ENCODE data around the gene MKS1. TPM values are rescaled to one million over a fixed set of nuclear protein-coding genes. Genes with fewer than 3 reads are reported as not detected.
A peak's percentile ranks its signal among the peaks of the same experiment; 100 is the strongest.

MKS1 gene
- total RNA-seq, 2 experiments from 2014 or later = 4.6 to 6.4 TPM

DNA sequence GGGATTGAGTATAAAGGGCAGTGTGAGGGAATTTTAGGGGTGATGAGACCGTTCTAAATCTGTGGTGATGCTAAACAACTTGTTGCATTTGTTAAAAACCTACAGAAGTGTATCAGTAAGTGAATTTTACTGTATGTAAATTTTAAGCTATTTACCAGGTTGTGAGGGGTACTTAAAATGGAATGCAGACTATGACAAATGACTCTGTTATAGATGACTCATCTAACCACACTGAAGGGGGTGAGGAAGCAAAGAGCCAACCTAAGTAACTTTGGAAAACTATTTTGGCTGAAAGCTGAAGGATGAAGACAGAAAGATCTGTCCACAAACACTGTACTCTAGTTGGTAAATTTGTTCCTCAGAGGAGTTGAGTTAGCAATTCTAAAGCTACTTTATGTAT, 5.3 kb upstream of the MKS1 start:
- Mint-ChIP-seq H3K27me3 (peaks cover 21% of the 10 kb centered on the region), H3K9me3 (no peaks in the 10 kb centered on the region), H3K36me3 (ENCODE audit: low read depth) (peaks cover 2% of the 10 kb centered on the region), H3K4me1 (ENCODE audit: low read depth) (peaks cover 15% of the 10 kb centered on the region), H3K27ac (no peak overlapping the region), H3K4me3 (no peak overlapping the region)
- DNase-seq (no peak), ATAC-seq (ENCODE audit: poor library complexity) (no peak)
- ChIA-PET CTCF (no interaction called here), POLR2A (no interaction called here)
- TF ChIP-seq CTCF (IDR thresholded peaks at IDR 0.05) = no peak
- Histone ChIP-seq H3K27ac (ENCODE audit: low read depth in 1 of 2, low read length in 2 of 2) (no peak overlapping the region), H3K27me3 (ENCODE audit: control insufficient read depth in 1 of 2, insufficient read depth in 2 of 2, low read length in 2 of 2) (peaks cover 0 to 2% of the 10 kb centered on the region in 2 experiments), H3K36me3 (ENCODE audit: insufficient read depth, low read length) (no peaks in the 10 kb centered on the region), H3K4me3 (ENCODE audit: low read length) (no peak overlapping the region), H3K9me3 (ENCODE audit: control insufficient read depth in 1 of 2, insufficient read depth in 1 of 2, low read length in 2 of 2) (no peaks in the 10 kb centered on the region), H3K4me1 (ENCODE audit: insufficient read depth, low read length) (peaks cover 10% of the 10 kb centered on the region)
- intact Hi-C loops (cut with DNase I, micrococcal nuclease) = no loop called here

GRCh38 chr17:58219789-58220183, 731 bp upstream of the MKS1 start:
- no peak for DNase-seq
- Mint-ChIP-seq H3K27me3 (peaks cover 4% of the 10 kb centered on the region), H3K36me3 (ENCODE audit: low read depth) (peaks cover 27% of the 10 kb centered on the region), H3K4me1 (ENCODE audit: low read depth) (peaks cover 25% of the 10 kb centered on the region), H3K9me3 (no peaks in the 10 kb centered on the region), H3K4me3 (peak overlapping the region; percentile 90), H3K27ac (peak overlapping the region; percentile 90)
- intact Hi-C loops (cut with DNase I, micrococcal nuclease) = loop anchor here (1.0 to 5.0 kb wide), 8 partner anchors 29 to 888 kb away; partner anchors contain the start of genes MRPS23 (in 1 of the 2), SRSF1 (in 1 of the 2) and TRIM37 (in 1 of the 2)
- no peaks in the 10 kb centered on the region for H3K27me3 ChIP-seq (ENCODE audit: control insufficient read depth in 1 of 2, insufficient read depth in 2 of 2, low read length in 2 of 2)
- CTCF ChIA-PET = interaction anchor here (1.0 to 1.6 kb wide), 2 partner anchors 73 to 198 kb away, joined by 3 to 4 read pairs; partner anchors contain the start of gene RNF43
- no peak for ATAC-seq (ENCODE audit: poor library complexity)
- POLR2A ChIA-PET = interaction anchor here (0.5 to 1.8 kb wide), 15 partner anchors 19 to 1135 kb away, joined by 3 to 10 read pairs (median 3); partner anchors contain the start of genes AKAP1, HSF5, MRPS23 and SRSF1
- no peaks in the 10 kb centered on the region for H3K36me3 ChIP-seq (ENCODE audit: insufficient read depth, low read length)
- H3K4me3 ChIP-seq (ENCODE audit: low read length) = peak overlapping the region; percentile 88
- TF ChIP-seq CTCF (IDR thresholded peaks at IDR 0.05) = no peak
- peaks cover 16% of the 10 kb centered on the region for H3K4me1 ChIP-seq (ENCODE audit: insufficient read depth, low read length)
- H3K9me3 ChIP-seq (ENCODE audit: control insufficient read depth in 1 of 2, insufficient read depth in 1 of 2, low read length in 2 of 2) = no peaks in the 10 kb centered on the region
- H3K27ac ChIP-seq (ENCODE audit: low read depth in 1 of 2, low read length in 2 of 2) = peak overlapping the region; percentile 48 to 61

DNA sequence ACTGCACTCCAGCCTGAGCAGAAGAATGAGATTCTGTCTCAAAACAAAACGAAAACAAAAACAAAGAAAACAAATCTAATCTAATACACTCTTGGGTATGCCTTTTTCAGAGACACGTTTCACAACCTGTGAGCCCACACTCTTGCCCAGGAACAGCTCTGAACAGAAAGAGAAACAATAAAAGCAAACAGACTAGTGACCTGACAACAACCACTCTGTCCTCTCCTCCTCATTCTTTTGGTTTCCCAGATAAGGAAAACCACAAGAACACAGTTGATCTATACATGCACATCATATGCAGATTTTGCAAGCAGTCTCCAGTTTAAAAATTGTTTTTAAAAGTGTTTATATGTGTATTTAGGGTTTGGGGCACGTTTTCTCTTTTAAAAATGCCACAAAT, 1.3 kb downstream of the MKS1 start:
- DNase-seq (no peak), ATAC-seq (ENCODE audit: poor library complexity) (no peak)
- no peak overlapping the region for H3K27ac ChIP-seq (ENCODE audit: low read depth in 1 of 2, low read length in 2 of 2)
- POLR2A ChIA-PET = no interaction called here
- no peak overlapping the region for H3K4me3 ChIP-seq (ENCODE audit: low read length)
- Mint-ChIP-seq H3K4me3 (peak overlapping the region; percentile 66), H3K9me3 (no peaks in the 10 kb centered on the region), H3K27ac (peak overlapping the region; percentile 40), H3K4me1 (ENCODE audit: low read depth) (peaks cover 25% of the 10 kb centered on the region), H3K27me3 (no peaks in the 10 kb centered on the region), H3K36me3 (ENCODE audit: low read depth) (peaks cover 42% of the 10 kb centered on the region)
- H3K9me3 ChIP-seq (ENCODE audit: control insufficient read depth in 1 of 2, insufficient read depth in 1 of 2, low read length in 2 of 2) = no peaks in the 10 kb centered on the region
- H3K27me3 ChIP-seq (ENCODE audit: control insufficient read depth in 1 of 2, insufficient read depth in 2 of 2, low read length in 2 of 2) = no peaks in the 10 kb centered on the region
- H3K36me3 ChIP-seq (ENCODE audit: insufficient read depth, low read length) = peaks cover 6% of the 10 kb centered on the region
- intact Hi-C loops (cut with DNase I, micrococcal nuclease) = loop anchor here (2.0 to 5.0 kb wide), 7 partner anchors 31 to 890 kb away; partner anchors contain the start of genes MRPS23 (in 1 of the 2), SRSF1 (in 1 of the 2) and TRIM37 (in 1 of the 2)
- peaks cover 16% of the 10 kb centered on the region for H3K4me1 ChIP-seq (ENCODE audit: insufficient read depth, low read length)
- CTCF ChIA-PET = no interaction called here
- no peak for TF ChIP-seq CTCF (IDR thresholded peaks at IDR 0.05)
